HG03025 (cell line): ENCODE data around the gene GBA2.
A peak's percentile ranks its signal among the peaks of the same experiment; 100 is the strongest.

ENCODE experiments used
- ATAC-seq: cut with Tn5 transposase; IDR thresholded peaks from one replicate; pipeline ENCODE4 v1.9.1; 2021; ENCODE audit warnings: mild to moderate bottlenecking, moderate library complexity; ENCODE audit not compliant: unreplicated experiment, low FRiP score

The GBA2 gene

DNA sequence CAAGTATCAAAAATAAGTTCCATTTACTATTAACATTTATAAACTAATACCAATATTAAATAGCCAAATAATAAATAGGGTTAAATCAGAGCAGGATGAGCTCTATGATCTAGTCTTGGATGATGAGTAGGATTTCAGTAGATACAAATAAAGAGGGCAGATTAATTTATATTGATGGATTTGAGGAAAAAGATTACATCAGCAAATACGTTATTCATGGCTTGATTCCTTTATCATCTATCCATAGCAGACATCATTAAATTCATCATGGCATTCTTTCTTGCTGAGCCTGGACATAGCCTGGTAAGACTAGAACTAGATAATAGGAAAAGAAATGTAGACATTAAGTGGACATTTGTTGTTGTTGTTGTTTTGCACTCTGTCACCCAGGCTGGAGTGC lies 18.4 kb upstream of the GBA2 start:
- no peak for ATAC-seq

DNA sequence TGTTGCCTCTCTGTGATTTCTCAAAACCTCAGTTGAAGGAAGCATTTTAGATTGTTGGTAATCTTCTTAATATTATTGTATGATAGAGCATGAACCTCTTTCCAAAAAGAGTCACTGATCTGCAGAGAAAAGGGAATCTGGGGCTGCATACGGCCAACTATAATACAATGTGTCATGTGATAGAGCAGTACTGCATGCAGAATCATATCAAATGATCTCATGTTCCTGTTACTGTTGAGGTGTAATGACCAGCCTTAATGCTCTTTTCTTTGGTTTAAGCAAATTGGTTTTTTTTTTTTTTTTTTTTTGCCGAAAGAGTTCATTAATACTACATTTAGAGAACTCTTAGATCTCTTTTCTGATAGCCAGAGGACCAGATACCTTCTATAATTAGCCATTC lies 18.0 kb upstream of the GBA2 start:
- no peak for ATAC-seq

- no peak for ATAC-seq
These were observed 14.8 kb upstream of the GBA2 start for GRCh38 chr9:35763803-35764202.

GRCh38 chr9:35763181-35763580 lies 14.2 kb upstream of the GBA2 start:
- ATAC-seq, result no peak

DNA sequence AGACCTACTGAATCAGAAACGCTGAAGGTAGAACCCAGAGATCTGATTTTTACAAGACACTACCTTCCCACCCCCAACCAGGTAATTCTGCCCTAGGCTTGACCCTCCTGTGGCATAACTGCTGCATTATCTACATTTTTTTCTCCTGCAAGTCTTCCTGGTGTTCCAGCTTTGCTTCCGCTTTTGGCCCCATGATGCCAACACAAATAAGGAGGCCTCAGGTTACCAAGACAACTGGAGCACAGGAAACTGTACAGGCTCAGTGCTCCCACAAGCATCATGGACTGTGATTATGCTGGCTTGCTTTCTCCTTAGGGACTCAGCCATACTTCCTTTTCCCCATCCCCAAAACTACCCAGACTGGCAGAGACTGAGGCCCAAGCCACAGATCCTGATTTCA lies 11.6 kb upstream of the GBA2 start:
- ATAC-seq, result no peak

GRCh38 chr9:35759795-35760194 lies 10.8 kb upstream of the GBA2 start:
- ATAC-seq, result no peak

DNA sequence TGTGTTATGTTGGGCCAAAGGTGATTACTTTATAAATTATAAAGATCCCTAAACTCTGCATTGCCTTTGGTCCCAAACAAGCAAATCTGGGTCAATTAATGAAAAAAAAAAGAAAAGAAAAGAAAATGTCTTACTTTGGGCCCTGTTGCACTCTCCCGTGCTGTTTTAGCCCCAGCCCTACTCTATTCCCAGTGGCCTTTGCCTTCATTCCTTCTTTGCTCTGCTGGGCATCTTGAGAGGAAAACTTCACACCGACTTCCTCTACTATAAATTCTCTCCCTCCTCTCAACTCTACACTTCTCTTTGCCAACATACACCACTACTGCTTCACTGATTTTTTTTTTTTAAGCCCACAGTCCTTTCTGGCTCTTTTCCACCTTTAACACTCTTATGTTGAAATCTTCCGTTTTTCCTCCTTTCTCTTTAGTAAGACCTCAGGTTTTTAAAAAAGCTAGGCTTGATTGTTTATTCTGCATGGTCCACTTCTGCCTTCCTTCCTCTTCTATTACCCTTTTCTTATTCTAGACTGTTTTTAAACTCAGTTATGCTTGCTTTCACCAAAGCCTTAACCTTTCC lies 9.5 kb upstream of the GBA2 start:
- no peak for ATAC-seq

DNA sequence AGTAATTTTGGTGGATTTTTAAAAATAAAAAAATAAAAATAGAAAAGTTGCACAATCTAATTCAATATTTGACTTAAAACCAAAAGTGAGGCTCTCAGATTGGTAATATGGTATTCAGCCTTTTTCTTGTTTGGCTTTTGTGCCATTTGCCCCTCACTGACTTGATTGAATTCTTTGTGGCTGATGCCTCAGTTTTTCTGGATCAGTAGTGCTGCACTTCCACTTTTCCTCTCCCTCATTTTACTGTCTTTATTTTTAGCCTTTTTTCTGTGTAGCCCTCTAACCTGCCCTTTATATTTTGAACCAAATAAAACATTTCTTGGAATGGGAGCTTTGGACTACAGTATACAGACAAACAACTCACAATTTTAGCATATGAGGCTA lies 8.9 kb upstream of the GBA2 start:
- no peak for ATAC-seq

GRCh38 chr9:35757226-35757891 lies 8.3 kb upstream of the GBA2 start:
- ATAC-seq, result no peak

GRCh38 chr9:35756275-35757225 lies 7.5 kb upstream of the GBA2 start:
- peak; percentile 44 for ATAC-seq

DNA sequence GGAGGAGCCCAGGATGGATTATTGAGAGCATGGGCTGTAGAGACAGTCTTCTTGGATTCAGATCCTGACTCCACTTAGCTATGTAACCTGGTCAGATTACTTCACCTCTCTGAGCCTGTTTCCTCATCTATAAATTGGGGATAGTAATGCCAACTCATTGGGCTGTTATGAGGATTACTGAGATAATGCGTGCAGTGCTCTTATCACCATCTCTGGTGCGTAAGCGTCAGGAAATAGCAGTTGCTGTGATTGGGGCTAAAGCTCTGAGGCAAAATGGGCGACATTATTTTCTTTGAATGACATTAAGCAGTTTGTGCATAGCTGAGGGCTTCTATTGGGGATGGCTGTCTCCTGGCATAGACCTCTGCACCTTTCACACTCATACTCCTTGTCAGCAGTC lies 6.0 kb upstream of the GBA2 start:
- ATAC-seq, result no peak

GRCh38 chr9:35754264-35754663 lies 5.2 kb upstream of the GBA2 start, which contains the start of gene MSMP:
TSS of gene MSMP (minus strand) at chr9:35754276. CDS start at chr9:35754129, 147 bp downstream.
- no peak for ATAC-seq

DNA sequence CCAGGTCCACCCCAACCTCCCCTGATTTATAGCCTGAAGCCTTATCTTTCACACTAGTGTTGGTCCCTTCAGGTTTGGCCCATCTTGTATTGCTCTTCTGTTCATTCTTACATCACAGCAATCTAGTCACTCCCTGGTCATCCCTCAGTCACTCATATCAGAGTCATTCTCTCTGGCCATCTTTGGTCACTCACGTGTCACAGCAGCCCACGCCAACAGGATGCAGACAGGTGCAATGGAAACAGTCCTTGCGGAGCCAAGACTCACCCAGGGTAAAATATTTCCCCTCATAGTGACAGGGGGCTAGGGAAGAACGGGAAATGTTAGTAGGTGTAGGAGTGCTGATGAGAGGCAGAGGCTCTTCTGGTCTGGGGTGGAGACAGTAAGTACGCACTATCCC lies 4.4 kb upstream of the GBA2 start:
- ATAC-seq, result no peak

GRCh38 chr9:35750256-35750531 lies 1.2 kb upstream of the GBA2 start:
- ATAC-seq, result no peak

GRCh38 chr9:35749515-35750255 lies 657 bp upstream of the GBA2 start:
- no peak for ATAC-seq

DNA sequence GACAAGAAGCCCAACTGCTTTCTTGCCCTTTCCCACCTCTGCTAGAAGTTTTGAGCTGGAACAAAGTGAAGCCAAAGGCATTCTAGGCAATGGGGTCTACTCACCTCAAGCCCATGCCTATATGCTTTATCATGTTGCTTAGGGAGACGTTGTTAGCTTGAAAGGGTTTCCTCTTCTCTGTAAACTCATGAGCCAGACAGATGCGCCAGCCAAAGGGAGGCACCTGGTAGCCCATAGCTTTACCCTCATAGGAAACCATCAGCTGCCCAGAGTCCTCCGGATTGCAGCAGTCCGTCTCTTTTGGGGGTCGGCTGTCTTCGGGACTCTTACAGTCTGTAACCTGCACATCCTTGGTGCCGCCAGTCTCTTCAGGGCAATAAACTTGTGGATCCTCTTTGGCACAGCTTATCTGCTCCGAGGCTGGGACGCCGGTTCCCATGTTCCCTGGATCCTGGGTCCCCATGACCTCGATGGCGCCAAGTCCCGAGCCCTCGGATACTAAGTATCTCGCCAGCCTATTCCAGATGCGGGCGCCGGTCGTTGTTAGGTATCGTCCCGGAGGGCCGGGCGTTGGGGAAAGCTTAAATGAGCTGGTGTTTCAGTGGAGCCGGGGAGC lies 678 bp downstream of the GBA2 start:
- no peak for ATAC-seq

GRCh38 chr9:35746583-35746982 lies 2.4 kb downstream of the GBA2 start:
- no peak for ATAC-seq

- no peak for ATAC-seq
These were observed 3.5 kb downstream of the GBA2 start for GRCh38 chr9:35745569-35745968.

DNA sequence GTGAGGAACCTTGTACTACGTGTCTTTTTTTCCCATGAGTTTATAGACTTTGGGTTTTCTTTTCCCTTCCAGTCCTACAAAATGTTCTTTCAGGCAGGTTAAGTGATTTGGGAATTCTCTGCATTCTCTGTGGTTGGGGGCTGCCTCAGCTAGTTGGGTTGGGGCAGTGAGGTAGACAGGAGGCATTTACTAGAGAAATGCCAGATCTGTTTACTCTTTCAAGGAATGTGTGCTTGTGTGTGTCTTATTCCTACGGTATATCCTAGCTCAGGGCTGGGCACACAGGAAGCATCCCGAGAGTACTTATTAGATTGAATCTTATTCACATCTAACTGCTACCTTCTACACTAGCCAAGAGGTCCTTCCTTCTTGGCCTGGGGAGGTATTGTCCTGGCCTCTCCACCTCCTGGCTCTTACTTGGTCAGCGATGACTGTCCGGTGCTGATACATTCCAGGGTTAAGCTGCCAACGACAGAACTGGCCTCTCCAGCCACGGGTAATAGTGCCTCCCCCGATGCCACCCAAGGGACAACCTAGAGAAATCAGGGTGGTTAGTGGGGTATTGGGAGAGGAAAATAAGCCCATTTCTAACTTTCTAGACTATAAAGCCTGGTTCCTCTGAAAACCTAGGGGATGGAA lies 5.0 kb downstream of the GBA2 start:
- ATAC-seq, result no peak

DNA sequence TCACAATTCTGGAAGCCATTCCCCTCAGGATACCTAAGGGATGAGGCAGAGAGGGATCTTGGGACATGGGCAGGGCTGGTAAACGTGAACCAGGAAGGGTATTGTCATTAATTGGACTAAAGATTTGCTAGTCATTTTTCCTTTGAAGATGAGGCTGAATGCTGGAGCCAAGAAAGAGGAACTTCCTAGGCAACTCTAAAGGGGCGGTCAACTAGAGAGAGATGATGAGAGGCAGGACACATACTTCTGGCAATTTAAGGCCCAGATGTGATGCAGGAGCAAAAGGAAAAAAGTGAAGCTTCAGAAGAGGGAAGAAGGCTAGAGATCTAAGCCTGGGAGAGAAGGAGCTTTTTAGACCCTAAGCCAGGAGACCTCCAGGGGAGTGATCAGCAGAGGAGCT lies 5.6 kb downstream of the GBA2 start:
- no peak for ATAC-seq
